HepG2 (cell line): ENCODE results near the gene POLE4. TPM values are rescaled to one million over a fixed set of nuclear protein-coding genes. Genes with fewer than 3 reads are reported as not detected.

Experiments used
- ATAC-seq: fragments of 200-7000 bp; cut with Tn5 transposase; 3 replicates; pipeline ENCODE4 v1.9.1; 2020; ENCODE audit warnings: mild to moderate bottlenecking, moderate library complexity
- BruUV-seq: library from RNA; stranded (reverse); fragments of 400-500 nt; replicated peaks from 2 replicates; lab custom pipeline; 2021; lab: Mats Ljungman, UMichigan
- CTCF ChIA-PET: fragments of 300-600 bp; formaldehyde crosslinking; extraction: SDS; loops from one replicate; lab custom pipeline; 2021; ENCODE audit warnings: low total read pairs, inconsistent platforms, low intra/inter-chr PET ratio; lab: Yijun Ruan, JAX
- POLR2A ChIA-PET: fragments of 350-600 bp; sonication (Branson Sonifier 250); formaldehyde crosslinking; loops from one replicate; lab custom pipeline; 2020; ENCODE audit warnings: antibody characterized with exemption, inconsistent platforms; lab: Yijun Ruan, JAX
- DNase-seq: peaks from one replicate; pipeline ENCODE4 v3.0.0-alpha.2; 2015; ENCODE audit warnings: low spot score
- FAIRE-seq: peaks from 3 replicates; lab custom pipeline; 2011; peaks lifted over from hg19 to GRCh38; lab: Jason Lieb, UNC
- H2AFZ ChIP-seq: one replicate; pipeline ENCODE4 v1.6.1; 2011; ENCODE audit warnings: low read length, inconsistent platforms
- H3K27ac ChIP-seq: fragments of 300-600 bp; 3 replicates; pipeline ENCODE4 v1.8.0; 2011; ENCODE audit warnings: mixed run types, mild to moderate bottlenecking, mixed read lengths, low read length, inconsistent platforms; ENCODE audit not compliant: insufficient read depth; ENCODE audit errors: extremely low read length
- H3K27me3 ChIP-seq, 2 experiments: fragments of 200-600 bp in 1 of 2; 2 replicates in 1 of 2; 3 replicates in 1 of 2; pipeline versions ENCODE4 v1.6.0 to v1.8.0; 2011; ENCODE audit warnings: low read length in 2 of 2, mild to moderate bottlenecking in 2 of 2, moderate library complexity in 2 of 2, inconsistent platforms in 1 of 2; ENCODE audit not compliant: insufficient read depth in 2 of 2, control insufficient read depth in 1 of 2
- H3K36me3 ChIP-seq, 2 experiments: fragments of 200-600 bp in 1 of 2; replicated peaks in 1 of 2; 2 replicates in 1 of 2; 3 replicates in 1 of 2; pipeline versions ENCODE4 v1.5.1 to v1.8.0; 2011; ENCODE audit warnings: low read length in 2 of 2, inconsistent platforms in 1 of 2; ENCODE audit not compliant: insufficient read depth in 2 of 2, control insufficient read depth in 1 of 2
- H3K4me1 ChIP-seq: 2 replicates; pipeline ENCODE4 v1.5.1; 2012; ENCODE audit warnings: low read length, inconsistent platforms; ENCODE audit not compliant: insufficient read depth
- H3K4me2 ChIP-seq: 2 replicates; pipeline ENCODE4 v1.6.0; 2011; ENCODE audit warnings: low read depth, low read length, inconsistent platforms
- H3K4me3 ChIP-seq, 3 experiments: fragments of 200-600 bp in 1 of 3; sonication (generic), shearing (Covaris generic) in 1 of 3; replicated peaks in 1 of 3; 2 replicates each; pipeline ENCODE4 v1.5.1; 2011 to 2016; ENCODE audit warnings: low read length in 3 of 3, inconsistent platforms in 2 of 3, low read depth in 2 of 3, mild to moderate bottlenecking in 2 of 3, control low read depth in 1 of 3, mixed read lengths in 1 of 3; ENCODE audit not compliant: insufficient read depth in 1 of 3
- H3K79me2 ChIP-seq: one replicate; pipeline ENCODE4 v1.6.1; 2011; ENCODE audit warnings: low read length, inconsistent platforms; ENCODE audit not compliant: insufficient read depth
- H3K9ac ChIP-seq: 2 replicates; pipeline ENCODE4 v1.6.0; 2011; ENCODE audit warnings: mild to moderate bottlenecking, low read depth, low read length, inconsistent platforms; ENCODE audit not compliant: insufficient read depth
- H3K9me3 ChIP-seq: 2 replicates; pipeline ENCODE4 v1.5.1; 2012; ENCODE audit warnings: mild to moderate bottlenecking, low read length
- H4K20me1 ChIP-seq: 2 replicates; pipeline ENCODE4 v1.6.0; 2011; ENCODE audit warnings: inconsistent platforms, mild to moderate bottlenecking, low read length, moderate library complexity; ENCODE audit not compliant: insufficient read depth
- CBX1 ChIP-seq: IDR thresholded peaks from one replicate; pipeline ENCODE4 v1.6.1; 2016; ENCODE audit warnings: antibody characterized with exemption, low read depth
- CENPBD1 ChIP-seq: sonication (generic); formaldehyde crosslinking; IDR thresholded peaks from 2 replicates; pipeline ENCODE4 v1.8.0; 2022; ENCODE audit warnings: missing genetic modification reagents, low read depth, mild to moderate bottlenecking, borderline replicate concordance
- HOXA3 ChIP-seq: sonication (generic); formaldehyde crosslinking; IDR thresholded peaks from 2 replicates; pipeline ENCODE4 v1.5.0; 2020; ENCODE audit warnings: missing genetic modification reagents
- JUND ChIP-seq: sonication (generic); formaldehyde crosslinking; IDR thresholded peaks from 2 replicates; pipeline ENCODE4 v1.8.0; 2022; ENCODE audit warnings: mild to moderate bottlenecking, missing genetic modification reagents
- MNT ChIP-seq: fragments of 450-650 bp; IDR thresholded peaks from 2 replicates; pipeline ENCODE4 v1.6.1; 2016
- NCOA1 ChIP-seq: sonication (generic); formaldehyde crosslinking; IDR thresholded peaks from 2 replicates; pipeline ENCODE4 v1.9.0; 2021; ENCODE audit warnings: missing genetic modification reagents
- ZFP62 ChIP-seq: sonication (generic); formaldehyde crosslinking; IDR thresholded peaks from 2 replicates; pipeline ENCODE4 v1.4.0; 2020; ENCODE audit warnings: missing genetic modification reagents
- ZNF558 ChIP-seq: sonication (generic); formaldehyde crosslinking; IDR thresholded peaks from 2 replicates; pipeline ENCODE4 v1.9.0; 2022; ENCODE audit warnings: mild to moderate bottlenecking, missing genetic modification reagents, borderline replicate concordance
- ZNF569 ChIP-seq: sonication (generic); formaldehyde crosslinking; IDR thresholded peaks from 2 replicates; pipeline ENCODE4 v1.5.0; 2020; ENCODE audit warnings: mild to moderate bottlenecking, missing genetic modification reagents, moderate library complexity, borderline replicate concordance
- WGBS: methylation state at CpG from one replicate; pipeline ENCODE4 v1.1.6; 2017; ENCODE audit warnings: low lambda C conversion rate; 5-methylcytosine and 5-hydroxymethylcytosine counted together
- in situ Hi-C: cut with HindIII; loops from 2 replicates; pipeline ENCODE4 v1.10.0; 2017; ENCODE audit warnings: low pct_unique_long_range_greater_than_20kb; ENCODE audit not compliant: extremely low pct_ligation_motif_present
- intact Hi-C: fragments of 100-400 bp; cut with micrococcal nuclease; formaldehyde crosslinking; loops from one replicate; pipeline ENCODE4 v1.10.0; 2022; ENCODE audit not compliant: unreplicated experiment
- polyA plus RNA-seq, 8 experiments: library from polyadenylated mRNA; depleted of rRNA in 3 of 8; stranded (reverse) in 7 of 8; unstranded in 1 of 8; fragments of >200 nt; fragmentation: Illumina TruSeq in 4 of 8; extraction: Trizol in 4 of 8; gene quantifications; 2 replicates each; pipeline versions ENCODE4 v1.2.1 to v1.2.3, GENCODE V29; 2011 to 2016; ENCODE audit warnings: low read depth in 4 of 8, missing spikeins in 1 of 8, mixed read lengths in 1 of 8; ENCODE audit not compliant: insufficient read depth in 1 of 8
- total RNA-seq, 5 experiments: library from RNA; depleted of rRNA; stranded (reverse); fragments of >200 nt; fragmentation: Illumina TruSeq; extraction: Trizol; gene quantifications; 2 replicates each; pipeline ENCODE4 v1.2.3, GENCODE V29; 2016; ENCODE audit warnings: low read depth in 1 of 5
- TF ChIP-seq, protein P1 (sequence below): IDR thresholded peaks from 2 replicates; pipeline ENCODE4 v1.6.1; 2016; ENCODE audit warnings: control low read depth
- TF ChIP-seq, protein P2 (sequence below): sonication (generic); formaldehyde crosslinking; IDR thresholded peaks from 2 replicates; pipeline ENCODE4 v1.5.1; 2020; ENCODE audit warnings: mild to moderate bottlenecking, missing genetic modification reagents, moderate library complexity

The POLE4 gene
- total and polyA plus RNA-seq, 2 of the 13 experiments (the other 11 are each of a cell fraction or from before 2014, with no cell fraction given), result 106 to 116 TPM

DNA sequence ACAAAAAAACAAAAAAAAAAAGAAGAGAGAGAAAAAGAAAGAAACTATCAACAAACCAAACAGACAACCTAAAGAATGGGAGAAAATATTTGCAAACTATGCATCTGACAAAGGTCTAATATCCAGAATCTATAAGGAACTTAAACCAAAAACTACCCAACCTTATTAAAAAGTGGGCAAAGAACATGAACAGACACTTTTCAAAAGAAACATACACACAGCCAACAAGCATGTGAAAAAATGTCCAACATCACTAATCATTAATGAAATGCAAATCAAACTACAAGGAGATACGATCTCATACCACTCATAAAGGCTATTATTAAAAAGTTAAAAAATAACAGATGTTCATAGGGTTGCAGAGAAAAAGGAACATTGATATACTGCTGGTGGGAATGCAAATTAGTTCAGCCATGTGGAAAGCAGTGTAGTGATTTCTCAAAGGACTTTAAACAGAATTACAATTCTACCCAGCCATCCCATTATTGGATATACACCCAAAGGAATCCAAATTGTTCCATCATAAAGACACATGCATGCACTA is 7.2 kb upstream of the POLE4 start:
- Histone ChIP-seq H3K79me2 (peaks cover 49% of the 10 kb centered on the region), H3K27ac (no peak overlapping the region), H3K4me1 (peaks cover 78% of the 10 kb centered on the region), H2AFZ (no peak overlapping the region), H3K4me3 (no peak overlapping the region), H3K9me3 (no peaks in the 10 kb centered on the region), H3K27me3 (no peaks in the 10 kb centered on the region), H3K36me3 (peaks cover 6 to 8% of the 10 kb centered on the region in 2 experiments; a peak in 4 of 5 replicates), H3K4me2 (no peak overlapping the region), H3K9ac (no peak overlapping the region), H4K20me1 (no peaks in the 10 kb centered on the region)
- ATAC-seq, result no peak
- 98% methylated on average over 1 of the region's 1 CpG for WGBS
- no TSS peak for BruUV-seq
- CTCF ChIA-PET, result no interaction called here
- FAIRE-seq, result peak; percentile 40
- POLR2A ChIA-PET, result no interaction called here
- TF ChIP-seq JUND (CRISPR knock-in tag) (no peak), CBX1 (no peak)
- in situ Hi-C loops (no loop called here), intact Hi-C loops (no loop called here)
- no peak for DNase-seq

DNA sequence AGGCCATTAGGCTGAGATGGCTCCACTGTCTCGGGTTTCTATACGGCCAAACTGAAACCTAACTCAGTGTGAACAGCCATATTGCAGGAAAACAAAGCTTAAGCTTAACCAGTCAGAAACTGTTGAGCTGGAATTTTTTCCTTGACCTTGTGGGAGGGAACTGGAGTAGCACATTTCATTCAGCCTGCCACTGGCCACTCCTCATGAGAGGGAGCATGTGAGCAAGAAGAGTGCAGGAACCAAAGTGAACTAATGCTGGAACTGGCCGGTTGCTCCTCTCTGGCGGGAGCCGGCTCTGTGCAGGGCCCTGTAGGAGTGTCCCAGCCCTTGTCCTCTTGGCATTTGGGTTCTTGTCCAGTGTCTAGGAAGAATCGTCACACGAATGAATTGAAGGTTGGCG is 5.9 kb upstream of the POLE4 start:
- Histone ChIP-seq H3K9ac (no peak overlapping the region), H3K36me3 (peaks cover 4 to 11% of the 10 kb centered on the region in 2 experiments; a peak in 4 of 5 replicates), H3K79me2 (peaks cover 47% of the 10 kb centered on the region), H3K4me2 (no peak overlapping the region), H3K27me3 (no peaks in the 10 kb centered on the region), H4K20me1 (no peaks in the 10 kb centered on the region), H3K27ac (peak overlapping the region; percentile 11), H3K4me3 (no peak overlapping the region), H3K4me1 (peaks cover 87% of the 10 kb centered on the region), H2AFZ (no peak overlapping the region), H3K9me3 (no peaks in the 10 kb centered on the region)
- ChIA-PET CTCF (no interaction called here), POLR2A (no interaction called here)
- 87% methylated on average over 8 of the region's 8 CpGs for WGBS
- BruUV-seq, result no TSS peak
- DNase-seq (peak; percentile 52), FAIRE-seq (peak; percentile 56), ATAC-seq (peak; percentile 80)
- in situ Hi-C loops (no loop called here), intact Hi-C loops (no loop called here)
- no peak for TF ChIP-seq NCOA1 (CRISPR knock-in tag)
- no peak for TF ChIP-seq ZNF558 (CRISPR knock-in tag)
- TF ChIP-seq, protein P1, sequence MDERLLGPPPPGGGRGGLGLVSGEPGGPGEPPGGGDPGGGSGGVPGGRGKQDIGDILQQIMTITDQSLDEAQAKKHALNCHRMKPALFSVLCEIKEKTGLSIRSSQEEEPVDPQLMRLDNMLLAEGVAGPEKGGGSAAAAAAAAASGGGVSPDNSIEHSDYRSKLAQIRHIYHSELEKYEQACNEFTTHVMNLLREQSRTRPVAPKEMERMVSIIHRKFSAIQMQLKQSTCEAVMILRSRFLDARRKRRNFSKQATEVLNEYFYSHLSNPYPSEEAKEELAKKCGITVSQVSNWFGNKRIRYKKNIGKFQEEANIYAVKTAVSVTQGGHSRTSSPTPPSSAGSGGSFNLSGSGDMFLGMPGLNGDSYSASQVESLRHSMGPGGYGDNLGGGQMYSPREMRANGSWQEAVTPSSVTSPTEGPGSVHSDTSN (CRISPR knock-in tag), result no peak
- TF ChIP-seq HOXA3 (CRISPR knock-in tag), result 0 out of 2 replicates have a peak, but pooled peaks have one; percentile 15
- TF ChIP-seq, protein P2, sequence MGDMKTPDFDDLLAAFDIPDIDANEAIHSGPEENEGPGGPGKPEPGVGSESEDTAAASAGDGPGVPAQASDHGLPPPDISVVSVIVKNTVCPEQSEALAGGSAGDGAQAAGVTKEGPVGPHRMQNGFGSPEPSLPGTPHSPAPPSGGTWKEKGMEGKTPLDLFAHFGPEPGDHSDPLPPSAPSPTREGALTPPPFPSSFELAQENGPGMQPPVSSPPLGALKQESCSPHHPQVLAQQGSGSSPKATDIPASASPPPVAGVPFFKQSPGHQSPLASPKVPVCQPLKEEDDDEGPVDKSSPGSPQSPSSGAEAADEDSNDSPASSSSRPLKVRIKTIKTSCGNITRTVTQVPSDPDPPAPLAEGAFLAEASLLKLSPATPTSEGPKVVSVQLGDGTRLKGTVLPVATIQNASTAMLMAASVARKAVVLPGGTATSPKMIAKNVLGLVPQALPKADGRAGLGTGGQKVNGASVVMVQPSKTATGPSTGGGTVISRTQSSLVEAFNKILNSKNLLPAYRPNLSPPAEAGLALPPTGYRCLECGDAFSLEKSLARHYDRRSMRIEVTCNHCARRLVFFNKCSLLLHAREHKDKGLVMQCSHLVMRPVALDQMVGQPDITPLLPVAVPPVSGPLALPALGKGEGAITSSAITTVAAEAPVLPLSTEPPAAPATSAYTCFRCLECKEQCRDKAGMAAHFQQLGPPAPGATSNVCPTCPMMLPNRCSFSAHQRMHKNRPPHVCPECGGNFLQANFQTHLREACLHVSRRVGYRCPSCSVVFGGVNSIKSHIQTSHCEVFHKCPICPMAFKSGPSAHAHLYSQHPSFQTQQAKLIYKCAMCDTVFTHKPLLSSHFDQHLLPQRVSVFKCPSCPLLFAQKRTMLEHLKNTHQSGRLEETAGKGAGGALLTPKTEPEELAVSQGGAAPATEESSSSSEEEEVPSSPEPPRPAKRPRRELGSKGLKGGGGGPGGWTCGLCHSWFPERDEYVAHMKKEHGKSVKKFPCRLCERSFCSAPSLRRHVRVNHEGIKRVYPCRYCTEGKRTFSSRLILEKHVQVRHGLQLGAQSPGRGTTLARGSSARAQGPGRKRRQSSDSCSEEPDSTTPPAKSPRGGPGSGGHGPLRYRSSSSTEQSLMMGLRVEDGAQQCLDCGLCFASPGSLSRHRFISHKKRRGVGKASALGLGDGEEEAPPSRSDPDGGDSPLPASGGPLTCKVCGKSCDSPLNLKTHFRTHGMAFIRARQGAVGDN (CRISPR knock-in tag), result peak; percentile 54
- TF ChIP-seq ZNF569 (CRISPR knock-in tag), result no peak
- TF ChIP-seq MNT, result no peak
- no peak for TF ChIP-seq CENPBD1 (CRISPR knock-in tag)
- TF ChIP-seq ZFP62 (CRISPR knock-in tag), result no peak
